Endothelial cell of umbilical vein (primary cell): Measurements from ENCODE around the gene TIMM17A. TPM values are rescaled to one million over a fixed set of nuclear protein-coding genes. Genes with fewer than 3 reads are reported as not detected.

Experiments
- BruUV-seq: library from RNA; stranded (reverse); fragments of 400-500 nt; replicated peaks from 2 replicates; lab custom pipeline; 2021; lab: Mats Ljungman, UMichigan
- CTCF ChIA-PET: fragments of 300-600, 350-600 bp; sonication (Branson Sonifier 250); formaldehyde crosslinking; loops from one replicate; lab custom pipeline; 2021; ENCODE audit warnings: antibody characterized with exemption, inconsistent platforms; lab: Charles Lee
- POLR2A ChIA-PET: fragments of 300-600, 350-600 bp; sonication (Branson Sonifier 250); formaldehyde crosslinking; loops from one replicate; lab custom pipeline; 2021; ENCODE audit warnings: antibody characterized with exemption, inconsistent platforms; lab: Charles Lee
- DNase-seq: peaks from one replicate; pipeline ENCODE4 v3.0.0-alpha.2; 2011; ENCODE audit warnings: low read depth, low spot score
- FAIRE-seq: peaks from 2 replicates; lab custom pipeline; 2011; peaks lifted over from hg19 to GRCh38; lab: Jason Lieb, UNC
- H2AFZ ChIP-seq: 2 replicates; pipeline ENCODE4 v1.6.0; 2012; ENCODE audit warnings: low read depth, low read length, control low read depth, inconsistent platforms
- H3K27ac ChIP-seq: 2 replicates; pipeline ENCODE4 v1.5.1; 2011; ENCODE audit warnings: low read depth, mild to moderate bottlenecking, control low read depth, low read length, moderate library complexity; ENCODE audit not compliant: insufficient read depth
- H3K27me3 ChIP-seq, 2 experiments: 2 replicates each; pipeline versions ENCODE4 v1.6.0 to v1.6.1; 2011; ENCODE audit warnings: low read length in 2 of 2, mixed read lengths in 1 of 2; ENCODE audit not compliant: control insufficient read depth in 2 of 2, insufficient read depth in 2 of 2
- H3K36me3 ChIP-seq, 2 experiments: 2 replicates in 1 of 2; 3 replicates in 1 of 2; pipeline ENCODE4 v1.5.1; 2011; ENCODE audit warnings: low read length in 2 of 2, mild to moderate bottlenecking in 1 of 2, moderate library complexity in 1 of 2; ENCODE audit not compliant: control insufficient read depth in 2 of 2, insufficient read depth in 2 of 2; ENCODE audit errors: extremely low read depth in 1 of 2
- H3K4me1 ChIP-seq: 3 replicates; pipeline ENCODE4 v1.5.1; 2011; ENCODE audit warnings: mild to moderate bottlenecking, low read length; ENCODE audit not compliant: control insufficient read depth, insufficient read depth; ENCODE audit errors: extremely low read depth
- H3K4me2 ChIP-seq: 2 replicates; pipeline ENCODE4 v1.6.1; 2011; ENCODE audit warnings: low read length, control low read depth, mixed read lengths; ENCODE audit not compliant: insufficient read depth
- H3K4me3 ChIP-seq, 3 experiments: fragments of 200-600 bp in 1 of 3; sonication (generic), shearing (Covaris generic) in 1 of 3; replicated peaks in 1 of 3; 2 replicates each; pipeline ENCODE4 v1.5.1; 2011 to 2016; ENCODE audit warnings: control low read depth in 3 of 3, low read length in 3 of 3, mild to moderate bottlenecking in 2 of 3, inconsistent platforms in 1 of 3, low read depth in 1 of 3, moderate library complexity in 1 of 3; ENCODE audit not compliant: insufficient read depth in 1 of 3
- H3K79me2 ChIP-seq: 2 replicates; pipeline ENCODE4 v1.6.0; 2012; ENCODE audit warnings: low read length, inconsistent platforms; ENCODE audit not compliant: control insufficient read depth, insufficient read depth
- H3K9ac ChIP-seq: replicated peaks from 2 replicates; pipeline ENCODE3; 2011; ENCODE audit warnings: low read length, control low read depth; ENCODE audit not compliant: insufficient read depth; ENCODE audit errors: extremely low read depth
- H3K9me1 ChIP-seq: replicated peaks from 3 replicates; pipeline ENCODE4 v1.6.0; 2011; ENCODE audit warnings: mild to moderate bottlenecking, low read length; ENCODE audit not compliant: control insufficient read depth, insufficient read depth; ENCODE audit errors: extremely low read depth
- H3K9me3 ChIP-seq: replicated peaks from 2 replicates; pipeline ENCODE4 v1.5.1; 2012; ENCODE audit warnings: low read length, inconsistent platforms; ENCODE audit not compliant: control insufficient read depth, insufficient read depth
- H4K20me1 ChIP-seq: replicated peaks from 2 replicates; pipeline ENCODE3; 2011; ENCODE audit warnings: mild to moderate bottlenecking, low read length; ENCODE audit not compliant: control insufficient read depth, insufficient read depth; ENCODE audit errors: extremely low read depth
- EZH2 ChIP-seq: IDR thresholded peaks from 2 replicates; pipeline ENCODE4 v1.6.1; 2012; ENCODE audit warnings: borderline replicate concordance, low read depth, mild to moderate bottlenecking, moderate library complexity, low read length, inconsistent platforms; ENCODE audit not compliant: severe bottlenecking
- FOS ChIP-seq: IDR thresholded peaks from 2 replicates; pipeline ENCODE4 v1.6.1; 2011; ENCODE audit warnings: mild to moderate bottlenecking, low read length, moderate library complexity, borderline replicate concordance; ENCODE audit not compliant: insufficient read depth
- GATA2 ChIP-seq: IDR thresholded peaks from 2 replicates; pipeline ENCODE4 v1.7.0; 2011; ENCODE audit warnings: low read depth, mild to moderate bottlenecking, moderate library complexity, mixed read lengths, low read length; ENCODE audit not compliant: insufficient read length, insufficient read depth
- JUN ChIP-seq: IDR thresholded peaks from 2 replicates; pipeline ENCODE4 v1.6.1; 2011; ENCODE audit warnings: borderline replicate concordance, low read depth; ENCODE audit not compliant: insufficient read length, insufficient read depth
- POLR2A ChIP-seq: IDR thresholded peaks from 2 replicates; pipeline ENCODE4 v1.6.1; 2012; ENCODE audit warnings: low read depth, mild to moderate bottlenecking, control low read depth, low read length
- POLR2AphosphoS5 ChIP-seq: IDR thresholded peaks from 2 replicates; pipeline ENCODE4 v1.6.1; 2012; ENCODE audit warnings: low read depth, mild to moderate bottlenecking, control low read depth, low read length, moderate library complexity; ENCODE audit not compliant: insufficient read depth
- dilution Hi-C: fragments of 300-500 bp; cut with MboI; formaldehyde crosslinking; loops from one replicate; pipeline ENCODE4 v1.15.0; 2019; ENCODE audit warnings: low sequenced_read_pairs; ENCODE audit not compliant: extremely low pct_ligation_motif_present
- intact Hi-C: fragments of 100-400 bp; cut with micrococcal nuclease; formaldehyde crosslinking; loops from one replicate; pipeline ENCODE4 v1.10.0; 2022
- polyA plus RNA-seq, 4 experiments: library from polyadenylated mRNA; depleted of rRNA in 3 of 4; stranded (reverse) in 3 of 4; unstranded in 1 of 4; fragments of >200 nt; gene quantifications; 2 replicates each; pipeline versions ENCODE4 v1.2.1 to v1.2.3, GENCODE V29; 2011 to 2012; ENCODE audit warnings: missing spikeins in 1 of 4
- total RNA-seq: library from RNA; stranded (reverse); gene quantifications from 2 replicates; pipeline ENCODE4 v1.2.3, GENCODE V29; 2021
- TF ChIP-seq, protein P1 (sequence below): IDR thresholded peaks from 2 replicates; pipeline ENCODE4 v1.6.1; 2011; ENCODE audit not compliant: insufficient read depth, insufficient read length
- TF ChIP-seq, protein P2 (sequence below), 2 donors: IDR thresholded peaks; 1 replicate in 1 of 2; 2 replicates in 1 of 2; pipeline ENCODE4 v1.5.1; 2011; ENCODE audit warnings: low read length in 2 of 2, mild to moderate bottlenecking in 2 of 2, moderate library complexity in 2 of 2, control low read depth in 1 of 2, inconsistent platforms in 1 of 2, low read depth in 1 of 2; ENCODE audit not compliant: insufficient read depth in 1 of 2; ENCODE audit errors: extremely low read depth in 1 of 2

Gene TIMM17A
- total and polyA plus RNA-seq, 2 donors (not counting 3 experiments of a cell fraction or from before 2014, with no cell fraction given) = 57.9 to 105 TPM

DNA sequence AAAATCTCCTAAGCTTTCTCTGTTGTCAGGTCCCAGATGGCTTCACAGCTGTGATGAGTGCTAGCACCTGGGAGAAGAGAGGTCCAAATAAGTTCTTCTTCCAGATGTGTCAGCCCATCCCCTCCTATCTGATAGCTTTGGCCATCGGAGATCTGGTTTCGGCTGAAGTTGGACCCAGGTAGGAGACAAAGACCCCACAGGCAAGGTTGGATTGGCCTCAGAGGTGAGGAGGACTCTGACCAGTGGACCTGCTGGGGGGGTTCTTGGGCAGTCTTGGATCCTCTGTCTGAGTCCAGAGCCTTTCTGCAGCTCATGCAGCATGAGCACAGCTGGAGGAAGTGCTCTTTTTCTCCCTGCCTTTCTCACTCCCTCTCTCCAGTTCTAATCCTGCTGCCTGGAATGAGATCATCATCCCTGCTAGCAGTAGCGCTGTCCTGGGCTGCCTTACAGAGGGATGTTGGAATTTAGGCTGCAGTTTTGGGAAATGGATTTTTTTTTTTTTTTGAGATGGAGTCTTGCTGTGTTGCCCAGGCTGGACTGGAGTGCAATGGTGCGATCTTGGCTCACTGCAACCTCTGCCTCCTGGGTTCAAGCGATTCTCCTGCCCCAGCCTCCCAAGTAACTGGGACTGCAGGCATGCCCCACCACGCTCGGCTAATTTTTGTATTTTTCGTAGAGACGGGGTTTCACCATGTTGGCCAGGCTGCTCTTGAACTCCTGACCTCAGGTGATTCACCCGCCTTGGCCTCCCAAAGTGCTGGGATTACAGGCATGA lies 34.2 kb downstream of the TIMM17A start:
- Histone ChIP-seq H3K9ac (no peak overlapping the region), H3K9me1 (no peaks in the 10 kb centered on the region), H3K36me3 (peaks cover 5 to 10% of the 10 kb centered on the region in 2 experiments), H3K4me1 (no peaks in the 10 kb centered on the region), H3K27me3 (no peaks in the 10 kb centered on the region), H2AFZ (no peak overlapping the region), H4K20me1 (no peaks in the 10 kb centered on the region), H3K79me2 (peaks cover 9% of the 10 kb centered on the region), H3K4me2 (no peak overlapping the region), H3K27ac (no peak overlapping the region), H3K4me3 (no peak overlapping the region), H3K9me3 (no peaks in the 10 kb centered on the region)
- BruUV-seq = no TSS peak
- ChIA-PET CTCF (interaction anchor here (1.5 to 2.4 kb wide), 3 partner anchors 9 to 94 kb away, joined by 3 to 12 read pairs (median 6); no protein-coding TSS in a partner anchor), POLR2A (no interaction called here)
- intact Hi-C loops = no loop called here
- FAIRE-seq = no peak
- DNase-seq = no peak
- TF ChIP-seq JUN (no peak), GATA2 (no peak), FOS (no peak), POLR2A (no peak), POLR2AphosphoS5 (no peak), EZH2 (no peak)
- TF ChIP-seq, protein P1, sequence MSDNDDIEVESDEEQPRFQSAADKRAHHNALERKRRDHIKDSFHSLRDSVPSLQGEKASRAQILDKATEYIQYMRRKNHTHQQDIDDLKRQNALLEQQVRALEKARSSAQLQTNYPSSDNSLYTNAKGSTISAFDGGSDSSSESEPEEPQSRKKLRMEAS = no peak
- TF ChIP-seq, protein P2, sequence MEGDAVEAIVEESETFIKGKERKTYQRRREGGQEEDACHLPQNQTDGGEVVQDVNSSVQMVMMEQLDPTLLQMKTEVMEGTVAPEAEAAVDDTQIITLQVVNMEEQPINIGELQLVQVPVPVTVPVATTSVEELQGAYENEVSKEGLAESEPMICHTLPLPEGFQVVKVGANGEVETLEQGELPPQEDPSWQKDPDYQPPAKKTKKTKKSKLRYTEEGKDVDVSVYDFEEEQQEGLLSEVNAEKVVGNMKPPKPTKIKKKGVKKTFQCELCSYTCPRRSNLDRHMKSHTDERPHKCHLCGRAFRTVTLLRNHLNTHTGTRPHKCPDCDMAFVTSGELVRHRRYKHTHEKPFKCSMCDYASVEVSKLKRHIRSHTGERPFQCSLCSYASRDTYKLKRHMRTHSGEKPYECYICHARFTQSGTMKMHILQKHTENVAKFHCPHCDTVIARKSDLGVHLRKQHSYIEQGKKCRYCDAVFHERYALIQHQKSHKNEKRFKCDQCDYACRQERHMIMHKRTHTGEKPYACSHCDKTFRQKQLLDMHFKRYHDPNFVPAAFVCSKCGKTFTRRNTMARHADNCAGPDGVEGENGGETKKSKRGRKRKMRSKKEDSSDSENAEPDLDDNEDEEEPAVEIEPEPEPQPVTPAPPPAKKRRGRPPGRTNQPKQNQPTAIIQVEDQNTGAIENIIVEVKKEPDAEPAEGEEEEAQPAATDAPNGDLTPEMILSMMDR (IDR thresholded peaks at IDR 0.05; ENCODE audit: extremely low read depth in 1 of 2, insufficient read depth in 1 of 2, low read depth in 1 of 2, low read length in 2 of 2) = no peak
- dilution Hi-C loops = no loop called here
